Dedifferentiated amniotic fluid mesenchymal stem cell (primary cell): Measurements from ENCODE around the gene DAPP1.
"Not testable (repeated sequence)": the region's sequence is repeated elsewhere in the genome, so short reads cannot be mapped to it uniquely, and the experiment has no call there.

Source experiments
- DNase-seq: peaks from one replicate; pipeline ENCODE4 v3.0.0-alpha.2; 2016; ENCODE audit errors: extremely low spot score

Gene DAPP1

GRCh38 chr4:99816545-99817308 is at the start of gene DAPP1:
Gene DAPP1 (plus strand): TSS chr4:99816827. CDS start chr4:99816914, 87 bp downstream.
- DNase-seq: no peak

GRCh38 chr4:99770842-99771241 is 45.8 kb upstream of the DAPP1 start:
- DNase-seq: not testable (repeated sequence)

DNA sequence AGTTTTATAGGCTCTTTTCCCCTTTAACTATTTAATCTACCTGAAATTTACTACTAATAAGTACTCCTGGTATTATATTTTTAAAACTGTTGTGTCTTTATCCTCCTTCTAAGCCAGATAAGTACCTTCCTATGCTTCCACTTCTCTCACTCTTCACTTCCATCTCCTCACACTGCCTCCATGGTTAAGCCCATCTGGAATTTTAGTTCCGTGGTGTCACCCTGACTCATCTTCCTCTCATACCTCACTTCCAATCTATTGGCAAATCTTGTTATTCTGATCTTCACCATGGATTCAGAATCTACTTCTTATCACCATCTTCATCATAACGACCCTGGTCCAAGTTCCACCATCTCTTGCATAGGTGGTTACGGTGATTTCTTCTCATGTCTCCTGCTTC is 32.7 kb upstream of the DAPP1 start:
- DNase-seq: no peak

DNA sequence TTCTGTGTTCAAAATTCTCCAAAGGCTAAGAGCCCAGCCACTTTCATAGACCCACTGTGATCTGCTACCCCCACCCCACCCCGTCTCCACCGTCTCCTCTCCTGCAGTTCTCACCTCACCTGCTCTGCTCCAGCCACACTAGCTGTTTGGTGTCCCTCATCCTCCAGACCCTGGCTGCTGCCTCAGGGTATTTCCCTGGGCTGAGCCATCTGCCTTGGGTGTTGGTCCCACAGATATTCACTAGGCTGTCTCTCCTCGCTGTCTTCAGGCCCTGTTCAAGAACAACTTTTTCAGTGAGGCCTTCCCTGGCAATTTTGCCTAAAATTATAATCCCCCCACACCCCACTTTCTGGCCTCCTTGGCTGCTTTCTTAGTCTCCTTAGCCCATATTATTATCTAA is 31.8 kb upstream of the DAPP1 start:
- DNase-seq: no peak

DNA sequence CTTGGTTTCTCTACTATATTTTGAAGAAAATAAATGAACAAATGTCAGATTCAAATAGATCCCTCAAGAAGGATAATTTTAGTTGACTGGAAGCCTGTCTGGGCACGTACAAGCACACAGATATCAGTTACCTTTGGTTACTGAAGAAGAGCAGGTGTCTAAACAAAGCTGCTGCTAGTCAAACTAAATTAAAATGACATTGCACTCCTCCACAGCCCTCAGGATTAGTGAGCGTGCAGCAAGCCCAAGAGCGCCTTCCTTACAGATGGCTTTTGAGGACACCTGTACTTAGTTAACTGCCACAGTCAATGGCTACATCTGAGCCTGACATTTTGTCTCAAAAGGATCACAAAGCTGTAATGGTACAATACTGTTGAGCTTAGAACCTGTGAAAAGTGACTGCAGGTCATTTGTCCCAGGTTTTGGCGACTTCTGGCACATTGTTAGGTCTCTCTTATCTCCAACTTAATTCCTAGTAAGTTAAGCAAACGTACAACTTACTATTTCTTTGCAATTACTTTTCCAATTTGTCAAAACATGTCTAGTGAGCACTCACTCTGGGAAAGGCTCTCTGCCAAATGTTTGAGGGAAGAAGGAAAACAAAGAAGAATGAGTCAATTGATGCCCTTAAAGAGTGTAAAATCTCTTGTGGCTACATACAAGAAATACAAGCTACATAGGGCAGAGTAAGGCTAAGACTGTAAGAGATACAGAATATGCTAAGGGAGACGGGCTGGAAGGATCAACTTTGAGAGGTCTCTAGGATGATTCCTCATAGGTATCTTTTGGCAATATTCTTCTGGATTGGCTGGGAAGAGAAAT is 25.6 kb upstream of the DAPP1 start:
- no peak for DNase-seq

- DNase-seq: no peak
These were observed 16.2 kb upstream of the DAPP1 start for GRCh38 chr4:99800332-99801004.

GRCh38 chr4:99801005-99801699 is 15.5 kb upstream of the DAPP1 start:
- DNase-seq: no peak

DNA sequence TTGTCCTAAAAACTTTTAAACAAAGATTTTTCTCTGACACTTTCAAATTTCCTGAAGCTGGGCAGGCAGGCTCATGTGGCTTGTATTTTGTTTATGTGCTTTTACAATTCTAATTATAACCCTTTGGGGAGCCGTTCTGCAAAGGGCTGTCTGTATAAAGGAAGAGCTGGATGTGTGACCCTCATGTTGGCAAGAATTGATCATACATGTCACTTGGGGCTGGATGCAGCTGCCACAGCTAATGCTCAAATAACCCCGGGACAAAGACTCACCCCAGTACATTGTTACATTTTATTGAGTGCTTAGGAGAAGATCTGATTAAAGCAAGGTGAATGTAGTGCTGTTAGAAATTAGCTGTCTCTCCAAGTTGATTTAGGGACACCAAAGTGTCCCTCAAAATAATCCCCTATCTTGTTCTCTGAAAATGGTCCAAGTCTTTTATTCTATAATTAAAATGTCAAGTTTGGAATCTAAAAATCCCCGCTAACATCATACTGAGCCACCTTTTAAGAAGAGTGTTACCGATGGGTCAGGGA is 13.0 kb upstream of the DAPP1 start:
- DNase-seq: no peak

- no peak for DNase-seq
These were observed 10.1 kb upstream of the DAPP1 start for GRCh38 chr4:99806545-99806944.

- no peak for DNase-seq
These were observed 9.0 kb upstream of the DAPP1 start for GRCh38 chr4:99807666-99808065.

GRCh38 chr4:99808260-99808857 is 8.3 kb upstream of the DAPP1 start:
- DNase-seq: no peak

- no peak for DNase-seq
These were observed 7.3 kb upstream of the DAPP1 start for GRCh38 chr4:99809326-99809725.

GRCh38 chr4:99810536-99810935 is 6.1 kb upstream of the DAPP1 start:
- no peak for DNase-seq

DNA sequence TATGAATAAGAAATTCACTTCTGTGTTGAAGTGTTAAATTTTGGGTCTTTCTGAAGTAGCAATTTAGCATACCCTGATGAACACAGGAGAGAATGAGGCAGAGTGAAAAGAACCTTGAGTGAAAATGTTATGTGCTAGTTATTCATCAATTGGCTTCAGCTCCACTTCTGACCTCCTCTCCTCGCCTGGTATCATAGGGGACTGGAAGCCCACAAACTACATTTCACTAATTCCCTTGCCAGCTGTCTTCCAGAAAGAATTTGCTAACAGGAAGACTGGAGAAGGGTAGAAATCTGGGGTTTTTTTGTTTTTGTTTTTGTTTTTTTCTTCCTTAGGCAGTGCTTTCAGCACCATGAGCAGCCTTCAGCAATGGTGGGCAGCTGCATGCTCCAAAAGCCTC is 5.5 kb upstream of the DAPP1 start:
- DNase-seq: no peak

- DNase-seq: no peak
These were observed 4.8 kb upstream of the DAPP1 start for GRCh38 chr4:99811850-99812249.

- DNase-seq: no peak
These were observed 1.0 kb upstream of the DAPP1 start for GRCh38 chr4:99815597-99816011.

- no peak for DNase-seq
These were observed 773 bp downstream of the DAPP1 start for GRCh38 chr4:99817309-99817890.

DNA sequence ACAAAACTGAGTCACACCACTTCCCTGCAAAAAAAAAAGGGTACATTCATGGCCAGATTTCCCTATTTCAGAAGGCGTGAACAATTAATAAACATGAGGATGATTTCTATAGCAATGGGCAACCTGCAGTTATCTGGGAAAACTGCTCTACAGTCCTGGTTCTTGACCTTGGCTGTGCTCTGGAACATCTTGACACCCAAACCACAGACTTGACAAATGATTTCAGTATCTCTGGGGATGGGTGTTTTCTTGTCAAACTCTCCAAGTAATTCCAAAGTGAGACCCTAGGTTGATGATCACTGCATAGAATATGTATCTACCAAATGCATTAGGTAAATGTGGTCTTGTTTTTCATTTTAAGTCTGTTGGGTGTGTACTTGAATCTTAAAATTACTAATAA is 2.0 kb downstream of the DAPP1 start:
- DNase-seq: no peak

DNA sequence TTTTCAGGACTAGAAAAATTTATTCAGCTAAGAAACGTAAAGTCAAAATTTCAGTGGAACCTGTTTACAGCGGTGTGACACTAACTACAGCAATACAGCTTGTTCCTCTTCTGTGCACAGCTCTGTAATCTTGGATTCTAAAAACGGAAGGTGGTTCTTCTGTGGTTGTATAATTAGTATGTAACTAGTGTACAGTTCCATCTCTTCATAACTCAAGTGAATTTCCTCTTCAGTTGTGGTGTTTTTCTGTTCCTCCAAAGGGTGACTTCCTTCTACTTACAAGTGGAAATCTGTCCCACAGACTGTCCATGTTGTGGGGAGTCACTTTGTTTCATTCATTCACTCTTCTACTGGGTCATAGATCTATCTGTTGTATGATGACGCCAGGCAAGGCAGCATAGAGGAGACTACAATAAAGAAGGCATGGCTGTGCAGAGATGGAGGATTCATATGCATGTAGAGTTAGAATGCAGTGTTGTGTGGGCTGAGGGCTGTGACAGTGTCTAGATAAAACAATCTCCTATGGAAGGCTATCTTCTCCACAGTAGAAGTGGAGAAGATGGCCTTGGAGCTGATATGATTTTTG is 5.4 kb downstream of the DAPP1 start:
- no peak for DNase-seq

- no peak for DNase-seq
These were observed 6.1 kb downstream of the DAPP1 start for GRCh38 chr4:99822734-99823133.
